T-helper 2 cell (primary cell): Measurements from ENCODE around the gene DAGLA.

Source experiments
- DNase-seq, 5 experiments: peaks; one replicate each; pipeline versions ENCODE4 v3.0.0 to v3.0.0-alpha.2; 2012 to 2022

DAGLA gene

DNA sequence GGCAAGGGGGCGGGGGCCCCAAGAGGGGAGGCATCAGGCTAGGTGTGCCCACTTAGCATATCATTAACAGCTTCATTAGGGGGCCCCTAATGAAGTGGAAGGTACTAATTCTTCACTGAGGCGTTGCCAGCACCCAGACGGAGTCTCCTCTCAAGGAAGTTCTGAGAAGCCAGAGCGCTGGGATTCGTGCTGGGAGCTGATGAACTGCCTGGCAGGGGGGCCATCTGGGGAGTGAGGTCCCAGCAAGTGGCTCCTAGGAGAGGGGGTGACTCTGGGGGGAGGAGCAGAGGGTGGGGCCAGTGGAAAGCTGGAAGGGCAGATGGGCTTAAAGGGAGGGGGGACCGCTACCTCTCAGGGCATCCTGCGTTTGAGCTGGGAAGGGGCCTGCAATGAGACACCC is 29.8 kb downstream of the DAGLA start:
- DNase-seq = no peak

DNA sequence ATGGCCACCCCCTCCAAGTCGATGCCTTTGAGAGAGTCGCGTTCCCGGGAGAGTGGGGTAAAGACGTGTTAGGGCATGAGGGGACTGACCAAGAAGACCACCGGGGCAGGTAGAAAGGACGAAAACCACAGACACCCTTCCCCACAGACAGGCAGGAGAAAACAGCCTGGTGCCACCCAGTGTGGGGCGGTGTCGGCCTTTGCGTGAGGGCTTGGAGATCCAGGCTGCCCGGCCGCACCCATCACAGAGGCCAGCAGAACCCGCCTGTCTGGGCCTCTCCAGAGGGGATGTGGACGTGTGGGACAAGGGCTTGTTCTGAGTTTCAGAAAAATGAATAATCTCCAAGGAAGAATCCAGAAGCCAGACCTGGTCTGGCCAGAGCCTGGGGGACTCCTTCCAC is 30.8 kb downstream of the DAGLA start:
- DNase-seq = no peak

DNA sequence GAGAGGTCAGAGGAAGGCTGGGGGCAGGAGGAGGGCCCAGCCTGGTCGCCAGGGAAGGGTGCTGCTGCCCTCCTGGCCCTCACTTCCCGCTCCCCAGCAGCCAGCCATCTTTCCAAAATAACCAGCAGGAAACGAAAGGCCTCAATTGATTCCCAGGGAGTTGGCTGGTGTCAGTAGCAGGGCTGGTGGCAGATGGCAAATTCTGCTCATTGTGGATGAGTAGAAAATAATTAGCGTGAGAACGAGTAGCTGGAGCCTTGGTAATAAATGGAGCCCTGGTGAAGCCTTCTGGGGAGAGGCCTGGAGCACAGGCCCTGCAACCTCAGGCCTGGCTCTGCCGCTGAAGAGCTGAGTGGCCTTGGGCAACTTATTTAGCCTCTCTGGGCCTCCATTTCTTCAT is 31.3 kb downstream of the DAGLA start:
- no peak for DNase-seq

DNA sequence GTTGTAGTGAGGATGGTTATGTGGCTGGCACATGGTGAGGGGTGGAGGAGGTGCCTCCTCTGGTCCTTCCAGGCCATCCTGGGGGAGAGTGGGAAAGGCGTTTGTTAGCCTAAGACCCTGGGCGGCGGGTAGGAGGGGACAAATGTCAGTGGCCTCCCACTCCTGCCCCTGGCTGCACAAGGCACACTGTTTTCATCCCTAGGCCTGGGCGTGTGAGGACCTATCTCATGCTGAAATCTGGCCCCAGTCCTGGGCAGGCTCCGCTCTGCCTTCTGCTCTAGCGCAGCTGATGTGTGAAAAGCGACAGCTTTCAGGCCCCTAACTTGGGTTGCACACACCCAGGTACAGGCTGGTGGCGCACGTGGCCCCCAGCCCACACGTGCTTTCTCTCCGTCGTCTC is 32.1 kb downstream of the DAGLA start:
- no peak for DNase-seq

DNA sequence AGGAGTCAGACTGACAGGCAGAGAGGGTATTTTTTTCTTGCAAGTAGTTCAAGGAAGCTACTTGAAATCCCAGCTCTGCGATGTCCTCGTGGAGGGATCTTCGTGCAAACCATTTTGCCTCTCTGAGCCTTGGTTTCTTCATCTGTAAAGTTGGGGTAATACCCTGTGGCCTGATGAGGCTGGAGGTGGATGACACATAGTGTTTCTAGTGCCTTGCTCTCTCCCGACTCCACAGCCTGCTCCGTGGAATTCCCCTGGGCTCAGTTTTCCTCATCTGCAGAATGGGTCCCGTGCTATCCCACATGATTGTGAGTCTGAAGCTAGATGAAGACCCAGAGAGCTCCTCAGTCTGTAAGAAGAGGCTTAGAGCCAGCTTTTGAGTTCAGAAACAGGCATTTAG is 32.7 kb downstream of the DAGLA start:
- DNase-seq = no peak

DNA sequence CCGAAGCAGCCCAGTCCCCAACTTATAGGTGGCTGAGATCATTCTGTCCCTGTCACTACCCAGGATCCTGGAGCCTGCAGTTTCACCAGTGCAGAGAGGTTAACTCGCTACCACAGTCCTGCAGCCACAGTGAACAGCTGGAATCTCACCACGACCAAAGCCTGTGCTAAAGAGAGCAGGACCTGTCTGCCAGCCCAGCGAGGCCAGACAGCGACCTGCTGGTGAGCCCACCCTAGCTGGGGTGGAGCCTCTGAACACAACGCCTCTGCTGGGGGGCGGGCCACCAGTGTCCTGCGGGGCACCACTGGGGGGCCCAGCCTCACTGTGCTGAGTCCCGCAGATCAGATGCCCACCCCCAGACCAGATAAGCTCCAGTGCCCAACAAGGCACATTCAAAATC is 33.3 kb downstream of the DAGLA start:
- DNase-seq = no peak

DNA sequence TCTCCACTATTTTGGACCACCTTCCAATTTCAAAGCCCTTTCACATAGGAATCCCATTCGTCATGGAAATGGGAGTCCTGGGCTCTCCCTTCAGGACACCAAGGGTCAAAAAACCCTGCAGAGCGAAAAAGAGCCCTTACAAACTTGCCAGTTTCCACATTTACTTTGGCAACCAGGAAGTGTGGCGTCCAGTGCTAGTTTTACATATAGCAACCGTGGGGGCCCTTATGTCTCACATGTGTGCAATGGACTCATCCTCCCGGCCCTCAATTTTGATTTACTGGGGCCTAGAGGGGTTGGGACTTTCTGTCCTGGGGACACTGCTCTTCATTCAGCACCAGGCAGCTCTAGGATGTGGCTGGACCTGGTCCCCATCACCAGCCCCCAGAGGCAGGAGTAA is 33.7 kb downstream of the DAGLA start:
- DNase-seq = no peak

DNA sequence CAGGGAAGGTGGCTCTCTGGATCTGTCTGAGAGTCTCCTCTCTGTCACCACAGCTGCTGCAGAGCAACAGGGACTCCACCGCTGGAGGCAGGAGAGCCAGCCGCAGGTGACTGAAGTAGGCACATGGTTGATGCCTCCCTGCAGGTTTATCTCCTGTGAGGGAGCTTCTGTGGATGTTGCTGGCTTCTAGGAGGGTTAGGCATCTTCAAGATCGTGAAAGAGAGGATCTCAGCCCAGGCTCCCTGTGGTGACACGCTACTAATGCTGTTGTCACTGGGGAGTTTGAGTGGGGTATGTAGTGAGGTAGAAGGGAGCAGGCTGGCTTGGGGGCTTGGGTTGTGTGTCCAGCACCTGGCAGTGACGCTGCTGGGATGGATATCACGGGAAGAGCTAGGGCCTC is 34.1 kb downstream of the DAGLA start:
- no peak for DNase-seq

DNA sequence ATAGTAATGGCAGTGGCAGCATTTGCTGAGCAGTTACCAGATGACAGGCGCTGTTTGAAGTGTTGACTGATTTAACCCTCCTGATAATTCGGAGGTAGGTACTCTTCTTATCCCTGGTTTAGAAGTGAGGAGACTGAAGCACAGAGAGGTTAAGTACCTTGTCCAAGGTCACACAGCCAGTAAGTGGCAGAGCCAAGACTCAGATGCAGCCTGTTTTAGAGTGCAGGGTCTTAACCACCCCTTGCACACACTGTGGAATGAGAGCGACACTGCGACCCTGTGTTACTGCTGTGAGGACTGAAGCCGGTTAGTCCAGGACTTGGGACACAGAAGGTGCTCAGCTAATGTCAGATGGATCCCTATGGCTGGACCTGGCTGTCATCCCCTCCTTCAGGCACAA is 34.7 kb downstream of the DAGLA start:
- DNase-seq = no peak

DNA sequence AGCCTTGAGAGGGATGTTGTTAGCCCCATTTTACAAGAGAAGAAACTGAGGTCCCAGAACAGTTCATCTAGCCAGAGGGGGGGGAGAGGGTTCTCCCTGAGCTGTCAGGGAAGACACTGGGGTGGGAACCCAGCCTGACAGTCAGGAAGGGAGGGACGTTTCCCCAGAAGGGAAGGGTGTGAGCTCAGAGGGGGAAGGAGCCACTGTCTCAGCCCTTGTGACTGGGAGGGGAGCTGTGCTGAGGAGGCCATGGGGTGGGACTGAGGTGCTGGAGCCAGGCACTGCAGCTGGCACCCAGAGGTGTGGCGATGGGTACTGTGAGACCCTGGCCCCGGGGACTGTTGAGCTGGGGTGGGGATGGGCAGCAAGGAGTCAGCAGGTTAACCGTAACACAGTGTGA is 35.7 kb downstream of the DAGLA start:
- DNase-seq = no peak

DNA sequence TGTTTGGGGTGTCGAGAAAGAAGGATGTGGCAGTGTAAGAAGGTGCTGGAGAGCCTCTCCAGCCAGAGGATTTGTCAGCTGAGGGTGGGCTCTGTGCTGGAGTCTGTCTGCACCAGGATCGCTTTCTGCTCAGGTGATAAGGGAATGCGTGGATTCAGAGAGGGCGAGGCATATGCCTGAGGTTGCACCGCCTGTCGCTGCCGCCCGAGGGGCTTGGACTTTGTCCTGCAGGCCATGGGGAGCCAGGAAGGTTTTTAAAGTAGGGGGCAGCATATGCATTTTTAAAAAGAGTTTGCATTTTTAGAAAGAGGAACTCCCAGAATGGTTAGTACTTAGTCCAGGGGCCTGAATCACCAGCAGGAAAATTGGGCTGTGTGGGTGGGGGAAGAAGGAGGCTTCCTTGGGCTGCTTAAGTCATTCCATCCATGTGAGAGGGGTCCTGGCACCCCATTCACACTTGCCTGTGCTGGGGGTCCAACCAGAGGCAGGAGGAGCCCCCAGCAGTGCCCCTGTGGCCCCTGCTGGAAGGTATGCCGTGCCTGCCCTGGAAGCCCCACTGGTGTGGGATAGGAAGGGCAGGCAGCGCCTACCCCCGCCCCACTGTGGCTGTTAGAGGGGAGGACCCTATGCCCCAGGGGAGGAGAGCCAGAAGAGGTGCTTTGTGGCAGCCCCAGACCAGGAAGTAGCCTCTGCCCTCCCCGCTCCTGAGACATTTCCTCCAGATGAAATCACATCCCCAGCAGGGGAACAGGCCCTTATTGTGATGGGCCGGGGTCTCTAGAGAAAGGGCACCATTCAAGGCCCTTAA is 36.5 kb downstream of the DAGLA start:
- DNase-seq = no peak

DNA sequence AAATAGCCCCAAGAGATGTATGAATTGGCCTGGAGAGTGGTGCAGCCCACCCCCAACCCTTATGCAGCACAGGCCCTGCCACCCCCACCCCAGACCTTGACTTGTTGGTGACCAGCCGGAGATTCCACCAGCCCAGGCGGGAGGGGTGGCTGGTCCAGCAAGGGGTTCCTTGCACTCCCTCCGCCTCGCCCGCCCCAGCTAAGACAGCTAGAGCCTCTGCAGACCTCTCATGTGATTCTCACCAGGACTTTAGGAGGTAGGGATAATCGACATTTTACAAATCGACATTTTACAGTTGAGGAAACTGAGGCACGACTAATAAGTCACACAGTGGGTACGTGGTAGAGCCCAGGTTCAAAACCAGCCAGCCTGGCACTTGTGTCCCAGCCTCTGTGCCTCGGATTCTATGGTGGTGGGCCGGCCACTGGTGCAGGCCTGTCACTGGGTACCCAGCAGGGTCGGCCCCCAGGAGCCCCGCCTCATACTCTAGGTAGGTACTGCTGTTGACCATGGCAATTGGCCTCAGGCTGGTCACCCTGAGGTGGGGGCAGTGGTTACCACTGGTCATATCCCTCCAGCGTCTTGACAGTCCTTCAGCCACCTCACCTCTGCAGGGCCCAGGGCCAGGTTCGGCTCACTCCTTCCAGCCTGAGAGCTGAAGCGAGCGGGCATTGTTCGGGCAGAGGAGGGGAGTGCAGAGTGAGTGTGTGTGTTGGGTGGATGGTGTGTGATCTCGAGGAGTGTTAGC is 37.3 kb downstream of the DAGLA start:
- no peak for DNase-seq

DNA sequence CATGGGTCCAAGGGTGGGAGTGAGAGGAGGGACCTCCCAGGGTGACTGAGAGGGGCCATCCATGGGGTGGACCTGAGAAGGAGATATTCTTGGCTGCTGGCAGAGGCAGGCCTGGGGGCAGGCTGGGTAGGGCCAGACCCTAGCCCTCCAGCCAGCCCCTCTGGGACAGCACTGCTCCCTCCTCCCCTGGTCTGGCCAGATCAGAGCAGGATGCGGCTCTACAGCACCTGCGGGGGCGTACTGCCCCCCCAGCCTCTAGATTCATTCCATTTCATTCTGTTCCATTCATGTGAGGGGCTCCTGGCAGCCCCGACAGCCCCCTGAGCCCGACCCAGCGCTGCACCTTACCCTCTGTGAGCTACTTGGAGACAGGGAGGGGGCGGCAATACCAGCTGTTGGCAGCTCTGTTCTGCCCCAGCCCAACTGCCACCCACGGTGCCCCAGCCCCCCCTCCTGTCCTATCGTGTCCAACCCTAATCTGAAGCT is 37.9 kb downstream of the DAGLA start:
- no peak for DNase-seq

DNA sequence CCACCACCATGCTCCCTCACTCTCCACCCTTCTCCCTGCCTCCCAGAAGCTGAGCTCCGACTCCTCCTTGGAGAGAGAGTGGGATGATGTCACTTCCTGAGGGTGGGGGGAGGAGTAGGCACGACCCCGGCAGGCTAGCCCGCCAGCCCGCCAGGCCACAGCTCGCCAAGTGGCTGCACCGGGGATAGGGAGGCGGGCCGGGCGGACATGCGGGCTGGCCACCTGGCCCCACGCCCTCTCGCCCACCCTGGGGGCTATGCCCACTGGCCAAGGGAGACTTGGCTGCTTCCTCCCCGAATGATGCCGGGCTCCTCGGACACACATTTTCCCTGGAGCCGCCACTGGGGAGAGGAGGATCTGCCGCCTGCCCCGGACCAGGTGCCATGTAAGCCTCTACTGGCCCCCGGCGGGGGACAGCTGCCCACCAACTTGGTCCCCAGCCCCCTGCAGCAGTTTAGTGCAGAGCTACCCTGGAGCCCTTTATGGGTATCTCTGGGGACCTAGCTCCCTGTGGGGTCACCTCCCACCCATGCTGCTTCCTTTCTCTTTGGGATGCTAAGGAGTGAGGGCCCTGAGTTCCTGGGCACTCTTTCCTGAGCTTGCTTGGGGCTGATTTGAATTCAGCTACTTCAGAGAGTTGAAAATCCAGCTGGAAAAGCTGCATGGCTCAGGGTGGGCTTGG is 38.6 kb downstream of the DAGLA start:
- no peak for DNase-seq

DNA sequence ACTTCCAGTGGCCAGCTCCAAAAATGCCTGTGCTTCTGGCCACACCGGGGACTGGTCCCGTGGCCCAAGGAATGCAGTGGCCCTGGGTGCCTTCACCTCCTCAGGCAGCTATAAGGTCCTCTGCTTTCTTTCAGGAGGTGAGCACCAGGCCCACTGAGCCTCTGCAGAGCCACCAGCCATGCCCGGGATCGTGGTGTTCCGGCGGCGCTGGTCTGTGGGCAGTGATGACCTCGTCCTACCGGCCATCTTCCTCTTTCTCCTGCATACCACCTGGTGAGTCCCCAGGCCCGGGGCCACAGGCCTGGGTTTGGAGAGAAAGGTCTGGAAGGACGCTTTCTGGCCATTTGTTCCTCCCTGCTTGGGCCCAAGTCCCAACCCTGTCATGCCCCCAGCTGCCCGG is 39.8 kb downstream of the DAGLA start:
- DNase-seq = no peak

DNA sequence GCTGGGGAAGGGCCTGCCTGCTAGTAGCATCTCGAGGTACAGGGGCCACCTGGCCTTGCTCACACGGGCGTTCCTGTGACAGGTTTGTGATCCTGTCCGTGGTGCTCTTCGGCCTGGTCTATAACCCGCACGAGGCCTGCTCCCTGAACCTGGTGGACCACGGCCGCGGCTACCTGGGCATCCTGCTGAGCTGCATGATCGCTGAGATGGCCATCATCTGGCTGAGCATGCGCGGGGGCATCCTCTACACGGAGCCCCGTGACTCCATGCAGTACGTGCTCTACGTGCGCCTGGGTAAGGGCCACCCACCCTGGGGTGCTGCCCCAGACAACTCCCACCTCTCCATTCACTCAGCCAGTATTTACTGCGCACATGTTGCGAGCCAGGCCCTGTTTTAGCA is 40.4 kb downstream of the DAGLA start:
- DNase-seq = no peak

DNA sequence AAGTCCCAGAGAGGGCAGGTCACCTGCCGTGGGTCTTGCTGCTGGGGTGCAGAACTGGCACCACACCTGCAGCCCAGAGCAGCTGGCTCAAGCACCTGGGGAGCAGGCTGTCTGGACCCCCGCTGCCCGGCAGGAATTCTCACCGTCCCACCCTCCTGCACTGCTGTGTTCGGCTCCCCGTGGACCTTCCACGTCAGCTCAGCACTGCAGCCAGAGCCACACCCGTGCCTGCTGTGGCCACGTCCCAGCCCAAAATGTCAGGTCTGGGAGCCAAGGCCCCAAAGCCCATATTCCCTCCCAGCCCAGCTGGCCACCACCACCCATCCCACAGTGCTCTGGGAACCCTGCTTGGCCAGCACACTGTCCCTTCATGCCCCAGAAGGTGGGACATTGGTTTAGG is 44.2 kb downstream of the DAGLA start:
- no peak for DNase-seq

DNA sequence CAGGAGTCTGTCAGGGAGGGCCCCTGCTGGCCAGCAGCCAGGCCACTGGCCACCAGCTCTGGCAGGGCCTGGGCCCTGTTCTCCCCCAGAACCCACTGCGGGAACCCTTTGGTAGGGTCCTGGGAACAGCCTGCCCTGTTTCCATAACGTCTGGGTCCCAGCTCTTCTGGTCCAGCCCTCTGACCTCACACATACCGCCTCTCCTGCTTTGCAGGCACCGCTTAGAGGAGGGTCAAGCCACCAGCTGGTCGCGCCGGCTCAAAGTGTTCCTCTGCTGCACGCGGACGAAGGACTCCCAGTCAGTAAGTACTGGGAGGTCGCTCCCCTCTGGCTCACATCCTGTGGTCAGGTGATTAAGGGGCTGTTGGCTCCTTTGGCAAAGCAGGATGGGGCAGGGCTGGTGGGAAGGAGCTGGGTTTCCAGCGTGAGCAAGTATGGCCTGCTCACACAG is 45.6 kb downstream of the DAGLA start:
- DNase-seq = no peak

DNA sequence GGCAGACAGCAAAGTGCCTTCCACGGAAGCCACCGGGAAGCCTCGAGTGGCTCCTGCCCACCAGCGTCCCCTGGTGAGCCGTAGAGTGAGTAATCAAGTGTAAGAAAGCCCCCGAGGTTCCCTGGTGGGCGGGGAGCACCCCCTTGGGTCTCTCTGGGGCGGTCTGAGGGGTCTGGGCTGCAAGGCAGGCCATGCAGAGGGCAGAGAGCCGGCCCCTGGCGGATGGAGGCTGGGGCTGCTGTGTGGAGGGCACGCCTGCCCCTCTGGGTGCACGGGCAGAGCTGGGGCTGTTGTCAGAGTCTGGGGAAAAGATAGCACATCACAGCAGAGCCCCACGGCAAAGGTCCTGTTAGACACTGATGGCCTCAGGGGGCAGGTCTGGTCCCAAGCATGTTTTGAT is 46.6 kb downstream of the DAGLA start:
- no peak for DNase-seq

DNA sequence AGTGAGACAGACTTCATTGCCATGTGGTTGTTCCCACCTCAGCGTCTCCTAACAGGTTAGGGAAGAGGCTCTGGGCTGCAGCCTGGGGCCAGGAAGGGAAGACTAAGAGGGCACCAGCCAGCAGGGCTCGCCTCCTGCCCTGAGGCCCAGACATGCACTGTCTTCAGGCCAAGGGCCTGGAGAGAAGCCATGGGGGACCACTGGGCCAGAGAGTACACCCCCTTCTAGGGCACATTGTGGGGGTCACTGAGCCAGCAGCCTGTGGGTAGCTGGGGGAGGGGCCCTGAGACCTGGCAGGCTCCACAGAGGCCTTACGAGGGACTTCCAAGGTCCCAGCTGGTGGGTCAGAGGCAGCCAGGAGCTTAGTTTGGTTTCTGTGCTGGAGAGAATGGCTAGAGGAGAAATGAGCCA is 47.2 kb downstream of the DAGLA start:
- no peak for DNase-seq

DNA sequence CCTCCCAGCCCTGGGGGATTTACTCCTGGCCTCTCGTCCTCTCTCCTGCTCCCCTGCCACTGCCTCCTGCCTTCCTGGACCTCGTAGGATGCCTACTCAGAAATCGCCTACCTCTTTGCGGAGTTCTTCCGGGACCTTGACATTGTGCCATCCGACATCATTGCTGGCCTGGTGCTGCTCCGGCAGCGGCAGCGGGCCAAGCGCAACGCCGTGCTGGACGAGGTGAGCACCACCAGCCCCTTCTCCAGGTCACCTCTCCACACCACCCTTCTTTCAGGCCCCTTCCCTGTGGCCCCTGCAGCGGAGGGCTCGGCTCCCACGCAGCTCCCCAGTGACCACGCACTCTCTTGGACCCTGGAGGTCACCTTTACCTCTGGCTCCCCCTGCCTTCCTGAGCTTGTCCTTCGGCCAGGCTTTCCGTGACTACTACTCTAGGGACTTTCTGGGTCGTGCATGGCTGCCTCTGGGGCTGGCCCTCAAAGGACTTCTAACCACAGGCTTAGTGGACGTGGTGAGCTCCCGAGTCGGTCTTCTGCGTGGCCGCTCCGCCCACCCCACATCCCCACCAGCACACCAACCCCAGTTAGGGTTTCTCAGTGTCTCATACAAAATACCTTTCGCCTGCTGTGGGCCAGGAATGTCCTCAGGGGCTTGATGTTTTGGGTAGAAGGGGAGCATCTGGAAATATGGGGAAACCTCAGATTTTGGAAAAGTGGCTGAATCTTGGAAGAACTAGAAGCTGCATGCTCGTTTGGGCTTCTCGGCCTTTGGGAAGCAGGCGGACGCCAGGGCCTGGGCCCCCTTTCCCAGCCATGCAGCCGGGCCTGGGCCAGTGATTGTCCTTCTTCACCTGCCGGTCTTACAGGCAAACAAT is 48.1 kb downstream of the DAGLA start:
- DNase-seq = no peak

DNA sequence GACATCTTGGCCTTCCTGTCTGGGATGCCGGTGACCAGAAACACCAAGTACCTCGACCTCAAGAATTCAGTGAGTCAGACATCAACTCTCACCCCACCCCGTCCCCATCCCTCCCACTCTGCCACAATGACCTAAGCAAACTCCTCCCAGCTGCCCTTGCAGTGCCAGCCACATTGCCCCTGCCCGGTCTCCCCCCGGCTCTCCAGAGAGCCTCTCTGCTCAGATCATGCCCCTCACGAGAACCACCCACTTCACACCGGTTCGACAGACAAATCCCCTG is 48.7 kb downstream of the DAGLA start:
- no peak for DNase-seq
